Epithelial cell of prostate (primary cell): ENCODE data around the gene EFEMP2.

Experiments used
- DNase-seq: peaks from one replicate; pipeline ENCODE4 v3.0.0-alpha.2; 2011; ENCODE audit warnings: low read depth, low spot score
- H3K27ac ChIP-seq: fragments of 450-650 bp; 2 replicates; pipeline ENCODE4 v1.5.1; 2017; ENCODE audit warnings: mild to moderate bottlenecking

EFEMP2 gene

GRCh38 chr11:65886826-65887722, 14.5 kb upstream of the EFEMP2 start:
- peak overlapping the region; percentile 100 for H3K27ac ChIP-seq
- no peak for DNase-seq

GRCh38 chr11:65885808-65886536, 13.4 kb upstream of the EFEMP2 start:
- DNase-seq = no peak
- no peak overlapping the region for H3K27ac ChIP-seq

GRCh38 chr11:65885231-65885630, 12.6 kb upstream of the EFEMP2 start:
- H3K27ac ChIP-seq = no peak overlapping the region
- no peak for DNase-seq

GRCh38 chr11:65884716-65885092, 12.1 kb upstream of the EFEMP2 start:
- H3K27ac ChIP-seq = no peak overlapping the region
- no peak for DNase-seq

- no peak for DNase-seq
Observed at GRCh38 chr11:65883786-65884715, 11.5 kb upstream of the EFEMP2 start.

GRCh38 chr11:65883058-65883761, 10.6 kb upstream of the EFEMP2 start:
- no peak for DNase-seq
- H3K27ac ChIP-seq = no peak overlapping the region

More at GRCh38 chr11:65883786-65884715, 11.5 kb upstream of the EFEMP2 start:
- no peak overlapping the region for H3K27ac ChIP-seq

GRCh38 chr11:65882120-65883057, 9.8 kb upstream of the EFEMP2 start:
- no peak overlapping the region for H3K27ac ChIP-seq
- no peak for DNase-seq

- no peak for DNase-seq
- H3K27ac ChIP-seq = no peak overlapping the region
Observed at GRCh38 chr11:65880844-65881421, 8.3 kb upstream of the EFEMP2 start.

GRCh38 chr11:65880027-65880426, 7.4 kb upstream of the EFEMP2 start:
- no peak for DNase-seq
- H3K27ac ChIP-seq = no peak overlapping the region

GRCh38 chr11:65879617-65880016, 7.0 kb upstream of the EFEMP2 start, which contains the start of gene CTSW:
TSS of gene CTSW (plus strand) at chr11:65879837. CDS start at chr11:65879855, 18 bp downstream.
- no peak within 1 kb of the TSS for H3K27ac ChIP-seq
- DNase-seq = no peak

GRCh38 chr11:65873318-65874156, 937 bp upstream of the EFEMP2 start:
- no peak for DNase-seq
- H3K27ac ChIP-seq = peak overlapping the region; percentile 35

GRCh38 chr11:65871811-65872548, 620 bp downstream of the EFEMP2 start:
- peak overlapping the region; percentile 35 for H3K27ac ChIP-seq
- no peak for DNase-seq

GRCh38 chr11:65870706-65871681, 1.6 kb downstream of the EFEMP2 start:
- no peak overlapping the region for H3K27ac ChIP-seq

GRCh38 chr11:65870307-65870658, 2.3 kb downstream of the EFEMP2 start:
- DNase-seq = no peak
- no peak overlapping the region for H3K27ac ChIP-seq

More at GRCh38 chr11:65870706-65871681, 1.6 kb downstream of the EFEMP2 start:
- DNase-seq = no peak

- H3K27ac ChIP-seq = no peak overlapping the region
Observed at GRCh38 chr11:65869643-65870306, 2.8 kb downstream of the EFEMP2 start.

More at GRCh38 chr11:65869643-65870306, 2.8 kb downstream of the EFEMP2 start:
- no peak for DNase-seq
